Measurements from ENCODE around the gene ANKRD11.

Gene ANKRD11

DNA sequence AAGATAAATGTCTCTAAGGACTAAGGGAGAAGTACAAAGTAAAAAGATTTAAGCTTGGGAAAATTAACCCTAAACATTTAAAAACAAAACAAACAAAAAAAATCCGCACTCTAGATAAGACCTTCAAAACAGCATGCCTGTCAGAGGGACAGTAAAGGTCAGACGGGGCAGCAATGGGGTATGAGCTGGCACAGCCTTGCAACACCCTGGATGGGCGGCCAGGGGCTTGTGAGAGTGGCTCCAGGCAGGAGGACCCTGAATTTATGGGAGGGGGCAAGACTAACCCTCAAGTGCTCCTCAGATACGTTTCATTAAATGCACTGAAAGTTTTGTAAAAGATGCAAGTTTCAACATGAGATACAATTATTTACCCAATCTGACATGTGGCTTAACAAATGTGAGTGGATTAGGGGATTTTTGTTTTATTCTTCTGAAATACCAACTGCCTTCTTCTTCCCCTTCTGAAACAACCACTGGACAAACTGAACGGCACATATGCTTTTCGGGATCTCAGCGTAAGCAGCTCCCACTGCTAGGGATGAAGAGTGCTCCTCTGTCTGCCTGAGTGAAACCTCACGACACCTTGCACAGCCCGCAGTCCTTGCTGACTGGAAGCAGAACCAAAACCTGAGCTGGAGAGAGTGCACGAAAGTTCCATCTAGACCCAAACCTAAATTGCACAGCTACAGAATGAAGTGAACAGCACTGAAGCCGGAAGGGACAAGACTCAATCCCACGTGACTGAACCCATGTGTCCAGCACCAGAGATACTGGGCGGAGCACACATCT, 128.4 kb downstream of the ANKRD11 start:
- no peak for DNase-seq

DNA sequence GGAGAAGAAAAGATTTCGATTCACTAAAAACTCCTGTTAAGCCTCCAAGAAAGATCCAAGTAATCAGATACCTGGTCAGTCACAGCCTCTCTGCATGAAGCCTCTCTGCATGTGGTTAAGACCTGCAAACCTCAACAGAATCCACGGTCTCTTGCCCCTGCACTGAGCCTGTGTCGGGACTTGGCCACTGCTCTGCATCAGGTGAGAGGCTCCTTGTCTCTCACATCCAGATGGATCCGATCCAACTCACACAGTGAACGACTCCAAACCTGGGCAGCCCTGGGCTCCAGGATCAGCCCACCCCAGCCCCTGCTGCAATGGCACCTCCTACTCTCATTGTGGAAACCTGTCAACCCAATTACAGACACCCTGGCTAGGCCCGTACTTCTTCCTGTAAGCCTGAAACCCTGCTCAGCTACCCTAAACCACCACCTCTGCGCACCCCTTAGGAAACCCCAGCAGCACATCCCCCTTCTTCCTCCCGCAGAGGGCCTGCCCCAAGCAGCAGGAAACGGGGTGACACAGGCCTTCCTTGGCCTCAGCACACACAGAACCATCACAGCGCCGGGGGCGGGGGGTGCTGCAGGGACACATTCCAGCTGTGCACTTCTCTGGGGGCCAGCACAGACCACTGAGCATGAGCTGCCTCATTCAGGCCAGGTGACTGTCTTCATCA, 129.5 kb downstream of the ANKRD11 start:
- no peak for DNase-seq

DNA sequence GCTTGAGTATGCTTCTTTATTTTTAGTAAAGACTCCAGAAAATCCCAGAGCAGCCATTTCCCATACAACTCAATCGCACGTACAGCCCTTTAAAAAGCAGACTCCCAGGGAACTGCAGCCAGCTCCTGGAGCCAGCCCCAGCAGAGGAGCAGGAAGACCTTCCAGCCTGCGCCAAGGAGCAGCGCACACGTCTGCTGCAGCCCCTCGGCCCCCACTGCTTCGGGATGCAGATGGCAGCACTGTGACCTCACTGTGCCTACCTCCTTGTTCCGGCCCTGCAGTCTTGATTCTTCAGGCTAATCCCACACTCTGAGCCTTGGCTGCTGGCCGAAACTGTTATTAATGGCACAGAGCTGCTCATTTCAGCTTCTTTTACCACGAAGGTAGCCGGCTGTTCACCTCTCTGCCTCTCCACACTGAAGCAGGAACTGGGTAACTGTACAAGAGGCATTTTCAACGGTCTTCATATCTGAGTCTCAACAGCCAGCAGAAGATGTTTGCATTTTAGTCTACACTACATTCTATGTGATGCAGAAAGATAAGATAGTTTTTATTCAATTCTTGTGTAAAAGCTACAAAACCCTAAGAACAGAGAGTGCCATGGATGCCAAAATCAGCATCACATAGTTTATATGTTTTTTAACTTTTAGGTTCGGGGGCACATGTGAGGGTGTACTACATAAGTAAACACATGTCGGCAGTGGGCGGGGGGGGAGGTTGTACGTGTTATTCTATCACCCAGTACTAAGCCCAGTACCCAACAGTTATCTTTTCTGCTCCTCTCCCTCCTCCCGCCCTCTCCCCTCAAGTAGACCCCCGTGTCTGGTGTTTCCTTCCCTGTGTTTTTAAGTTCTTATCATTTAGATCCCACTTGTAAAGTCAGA, 130.9 kb downstream of the ANKRD11 start:
- DNase-seq, result no peak

DNA sequence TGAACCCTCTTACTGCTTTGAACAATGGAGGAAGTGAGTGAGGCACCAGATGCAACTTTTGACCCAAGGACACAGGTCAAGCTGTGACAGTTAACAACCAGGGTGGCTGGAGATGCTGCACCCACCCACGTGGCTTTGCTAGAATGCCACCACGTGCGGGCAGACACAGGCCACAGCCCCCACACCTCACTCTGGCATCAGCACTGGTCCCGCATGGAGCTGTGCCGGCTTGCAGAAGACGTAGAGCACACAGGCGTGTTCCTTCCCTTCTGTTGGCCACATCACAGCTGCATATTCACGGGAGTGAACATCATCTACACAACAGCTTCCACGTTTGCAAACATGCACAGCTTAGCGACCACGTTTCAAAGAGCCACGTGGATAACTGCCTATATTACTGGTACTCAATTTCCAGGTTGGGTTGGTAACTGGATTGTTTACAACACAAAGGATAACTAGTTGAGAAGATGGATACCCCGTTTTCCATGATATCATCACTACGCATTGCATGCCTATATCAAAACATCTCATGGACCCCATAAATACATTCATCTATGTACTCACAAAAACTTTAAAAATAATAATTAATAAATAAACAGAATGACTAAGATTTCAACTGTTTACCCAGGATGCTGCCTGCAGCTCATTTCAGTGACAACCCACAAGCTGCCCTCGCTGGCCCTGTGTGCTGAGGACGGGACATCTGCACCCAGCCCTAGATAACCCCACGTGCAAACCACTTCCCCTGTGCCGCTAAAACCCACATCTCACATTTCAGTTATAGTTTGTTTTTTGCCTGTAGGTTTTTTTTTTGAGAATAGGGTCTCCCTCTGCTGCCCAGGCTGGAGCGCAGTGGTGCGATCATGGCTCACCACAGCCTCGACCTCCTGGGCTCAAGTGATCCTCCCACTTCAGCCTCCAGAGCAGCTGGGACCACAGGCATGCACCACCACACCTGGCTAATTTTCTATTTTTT, 132.0 kb downstream of the ANKRD11 start:
- no peak for DNase-seq

DNA sequence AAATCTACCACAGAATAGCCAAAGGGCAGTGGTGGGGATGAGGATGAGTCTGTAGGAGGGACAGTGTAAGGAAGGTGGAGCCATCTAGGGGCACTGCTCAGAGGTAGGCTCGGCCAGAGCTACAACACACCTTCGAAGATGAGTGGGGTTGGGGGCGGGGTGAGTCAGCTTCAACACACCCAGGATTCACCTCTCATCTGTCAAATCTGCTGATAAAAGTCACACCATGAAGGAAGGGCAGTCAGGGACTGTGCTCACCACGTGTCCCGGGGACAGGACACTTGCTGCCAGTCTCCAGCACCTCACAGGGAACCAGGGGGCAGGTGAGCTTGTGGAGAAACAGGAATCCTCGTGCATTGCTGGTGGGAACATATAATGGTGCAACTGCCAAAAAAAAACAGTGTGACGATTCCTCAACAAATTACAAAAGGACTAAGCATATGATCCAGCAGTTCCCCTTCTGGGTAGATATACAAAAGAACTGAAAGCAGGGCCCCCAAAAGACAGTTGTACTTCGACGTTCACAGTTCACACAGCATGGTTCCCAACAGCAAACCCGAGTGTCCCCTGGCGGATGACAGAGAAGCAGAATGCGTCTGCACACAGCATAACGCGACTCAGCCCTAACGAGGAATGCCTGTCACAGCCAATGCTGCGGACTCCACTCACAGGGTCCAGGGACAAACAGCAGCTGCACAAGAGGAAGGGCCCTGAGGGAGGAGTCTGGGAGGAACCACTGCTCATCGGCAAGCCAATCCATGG, 133.1 kb downstream of the ANKRD11 start:
- no peak for DNase-seq

DNA sequence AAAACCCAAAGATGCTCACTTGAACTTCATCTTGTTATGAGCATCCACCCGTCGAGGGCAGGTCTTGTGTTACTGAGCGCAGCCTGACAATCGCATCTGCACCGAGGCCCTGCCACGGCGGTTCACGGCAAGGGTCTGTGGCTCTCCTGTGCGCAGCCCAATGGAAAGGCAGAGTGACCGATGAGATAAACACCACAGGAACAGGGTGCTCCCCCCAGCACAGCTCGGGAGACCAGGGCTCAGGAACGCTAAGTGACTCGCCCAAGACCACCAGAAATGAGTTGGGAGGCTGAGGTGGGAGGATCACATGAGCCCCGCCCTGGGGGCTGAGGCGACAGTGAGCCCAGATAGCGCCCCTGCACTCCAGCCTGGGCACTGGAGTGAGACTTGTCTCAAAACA, 134.7 kb downstream of the ANKRD11 start:
- DNase-seq, result no peak

DNA sequence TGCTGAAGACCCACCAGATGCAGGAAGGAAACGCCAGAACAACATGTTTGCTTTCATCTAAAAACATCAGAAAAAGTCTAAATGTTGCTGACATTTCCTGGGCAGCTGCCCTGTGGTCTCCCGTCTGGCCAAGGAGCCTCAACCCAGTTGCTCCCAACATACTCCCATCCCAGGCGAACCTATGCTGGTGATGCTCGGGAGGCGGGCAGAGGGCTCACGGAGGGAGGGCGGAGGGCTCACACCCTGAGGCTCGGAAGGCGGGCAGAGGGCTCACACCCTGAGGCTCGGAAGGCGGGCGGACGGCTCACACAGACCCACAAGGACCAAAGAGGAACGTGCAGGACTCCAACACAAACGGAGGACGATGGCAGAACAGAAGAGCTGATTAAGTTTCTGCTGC, 135.4 kb downstream of the ANKRD11 start:
- DNase-seq, result no peak

DNA sequence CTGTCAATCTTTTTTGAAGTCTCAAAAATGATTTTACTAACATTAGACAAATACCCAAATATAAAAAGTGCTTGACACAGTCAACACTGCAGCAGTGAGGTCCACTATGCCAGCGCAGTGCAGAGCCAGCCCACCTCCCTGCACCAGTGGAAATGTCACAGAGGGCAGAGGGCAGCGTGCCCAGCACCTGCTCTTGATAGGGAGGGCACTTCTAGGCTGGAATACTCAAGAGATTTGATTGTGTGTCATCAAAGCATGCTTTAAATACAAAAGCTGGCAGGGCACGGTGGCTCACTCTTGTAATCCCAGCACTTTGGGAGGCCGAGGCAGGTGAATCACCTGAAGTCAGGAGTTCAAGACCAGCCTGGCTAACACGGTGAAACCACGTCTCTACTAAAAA, 136.0 kb downstream of the ANKRD11 start:
- DNase-seq, result no peak

DNA sequence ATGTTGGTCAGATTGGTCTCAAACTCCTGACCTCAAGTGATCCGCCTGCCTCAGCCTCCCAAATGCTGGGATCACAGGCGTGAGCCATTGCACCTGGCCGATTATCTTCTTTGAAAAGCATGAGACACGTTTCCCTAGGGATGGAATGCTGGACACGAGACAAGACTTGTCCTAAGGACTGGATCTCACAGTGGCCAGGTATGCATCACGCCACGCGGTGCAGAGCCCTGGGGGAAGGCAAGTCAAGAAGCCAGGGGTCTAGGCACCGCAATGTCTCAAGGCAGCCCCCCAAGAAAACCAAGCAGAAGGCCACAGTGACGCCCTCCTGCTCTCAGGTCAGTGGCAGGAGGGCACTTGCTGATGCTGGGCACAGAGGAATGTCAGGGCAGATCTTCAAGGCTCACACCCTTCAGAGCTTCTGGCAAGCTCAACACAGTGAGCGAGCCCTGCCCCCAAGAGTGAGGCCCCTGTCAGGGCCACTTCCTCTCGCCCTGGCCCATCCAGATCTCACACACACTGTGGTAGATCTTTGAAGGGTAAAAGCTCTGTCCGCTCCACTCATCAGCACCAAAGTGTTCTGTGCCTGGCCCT, 138.2 kb downstream of the ANKRD11 start:
- DNase-seq, result no peak

DNA sequence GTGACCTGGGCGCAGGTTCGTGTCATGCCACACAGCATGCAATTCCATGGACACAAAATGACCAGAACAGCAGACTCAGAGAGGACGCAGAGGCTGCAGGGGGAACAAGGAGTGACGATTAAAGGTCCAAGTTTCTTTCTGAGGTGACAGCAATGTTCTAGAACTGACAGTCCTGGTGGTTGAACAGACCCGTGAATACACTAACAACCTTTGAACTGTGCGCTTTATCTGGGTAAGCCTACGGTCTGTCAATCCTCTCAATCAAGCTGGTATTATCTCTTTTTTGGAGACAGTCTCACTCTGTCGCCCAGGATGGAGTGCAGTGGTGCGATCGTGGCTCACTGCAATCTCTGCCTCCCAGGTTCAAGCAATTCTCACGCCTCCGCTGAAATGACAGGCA, 138.7 kb downstream of the ANKRD11 start:
- no peak for DNase-seq

DNA sequence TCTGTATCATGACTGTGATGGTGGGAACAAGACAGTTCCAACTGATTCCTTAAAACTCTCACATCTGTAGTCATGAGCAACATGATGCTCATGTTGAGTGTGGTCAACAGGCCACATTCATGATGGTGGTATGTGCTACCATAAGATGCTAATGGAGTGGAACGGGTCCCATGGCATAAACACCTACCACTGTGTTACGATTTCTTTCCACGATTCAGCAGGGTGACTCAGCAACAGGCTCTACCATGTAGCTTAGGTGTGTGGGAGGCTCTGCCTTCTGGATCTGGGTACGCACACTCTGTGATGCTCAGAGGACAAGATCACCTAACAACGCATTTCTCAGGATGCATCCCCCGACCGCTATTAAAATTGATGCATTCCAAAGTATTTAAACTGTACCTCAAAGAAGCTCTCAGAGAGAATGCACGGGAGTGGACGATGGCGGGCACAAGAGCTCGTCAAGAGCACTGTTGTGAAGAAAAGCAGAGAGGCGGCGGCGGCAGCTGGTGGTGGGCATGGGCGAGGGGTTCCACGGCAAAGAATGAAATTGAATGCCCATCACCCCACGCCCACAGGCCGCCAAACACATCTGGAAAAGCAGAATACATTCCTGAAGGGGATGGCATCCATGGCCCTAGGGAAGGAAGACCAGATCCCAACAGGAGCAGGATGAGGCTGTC, 139.5 kb downstream of the ANKRD11 start:
- DNase-seq, result no peak

DNA sequence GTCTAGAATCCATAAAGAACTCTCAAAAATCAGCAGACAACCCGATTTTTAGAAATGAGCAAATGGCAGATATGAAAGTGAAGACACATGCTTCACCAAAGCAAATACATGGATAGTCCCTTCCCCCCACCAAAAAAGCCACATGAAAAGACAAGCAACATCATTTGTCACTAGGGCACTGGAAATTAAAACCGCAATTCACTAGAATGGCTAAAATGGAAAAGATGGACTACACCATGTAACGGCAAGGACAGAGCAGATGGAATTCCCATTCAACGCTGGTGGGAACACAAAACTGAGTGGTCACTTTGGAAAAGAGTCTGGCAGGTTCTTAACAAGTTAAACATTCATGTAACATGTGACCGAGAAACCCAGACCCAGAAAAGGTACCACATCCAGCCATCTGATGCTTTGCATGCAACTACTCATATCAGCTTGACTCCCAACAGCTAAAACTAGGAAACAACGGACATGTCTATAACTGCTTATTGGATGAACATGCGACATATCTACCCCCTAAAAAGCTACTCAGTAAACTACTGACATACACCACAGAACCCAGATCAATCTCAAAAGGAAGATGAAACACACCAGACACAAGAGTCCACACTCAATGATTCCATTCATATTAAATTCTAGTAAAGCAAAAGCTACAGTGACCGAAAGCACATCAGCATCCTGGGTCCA, 140.3 kb downstream of the ANKRD11 start:
- no peak for DNase-seq

DNA sequence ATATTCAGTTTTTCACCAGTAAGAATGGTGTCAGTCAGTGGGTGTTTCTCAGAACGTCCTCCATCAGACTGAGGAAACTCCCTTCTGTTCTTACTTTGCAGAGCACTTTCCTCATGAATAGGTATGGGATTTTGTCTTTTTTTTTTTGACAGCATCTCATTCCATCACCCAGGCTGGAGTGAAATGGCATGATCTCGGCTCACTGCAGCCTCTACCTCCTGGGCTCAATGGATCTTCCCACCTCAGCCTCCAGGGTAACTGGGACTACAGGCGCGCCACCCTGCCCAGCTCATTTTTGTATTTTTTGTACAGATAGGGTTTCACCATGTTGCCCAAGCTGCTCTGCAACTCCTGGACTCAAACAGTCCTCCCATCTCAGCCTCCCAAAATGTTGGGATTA, 142.6 kb downstream of the ANKRD11 start:
- DNase-seq, result no peak

DNA sequence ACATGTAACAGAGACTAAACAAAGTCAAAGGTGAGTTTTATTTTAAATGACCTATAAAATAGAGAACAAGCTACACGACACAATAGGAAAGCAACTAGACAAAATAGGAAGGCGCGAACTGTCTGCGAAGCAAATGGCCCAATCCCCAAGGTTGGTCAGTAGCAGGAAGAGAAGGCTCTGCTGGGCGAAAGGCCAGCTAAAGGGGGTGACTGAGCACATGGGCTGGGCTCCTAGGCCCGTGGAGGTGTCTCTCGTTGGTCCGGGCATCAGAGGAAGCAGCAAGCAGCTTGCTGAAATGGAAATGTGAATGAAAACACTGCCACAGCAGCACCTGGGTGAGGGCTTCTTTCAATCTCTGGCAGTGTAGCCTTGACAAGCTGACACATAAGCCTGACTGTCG, 143.5 kb downstream of the ANKRD11 start:
- DNase-seq, result no peak

DNA sequence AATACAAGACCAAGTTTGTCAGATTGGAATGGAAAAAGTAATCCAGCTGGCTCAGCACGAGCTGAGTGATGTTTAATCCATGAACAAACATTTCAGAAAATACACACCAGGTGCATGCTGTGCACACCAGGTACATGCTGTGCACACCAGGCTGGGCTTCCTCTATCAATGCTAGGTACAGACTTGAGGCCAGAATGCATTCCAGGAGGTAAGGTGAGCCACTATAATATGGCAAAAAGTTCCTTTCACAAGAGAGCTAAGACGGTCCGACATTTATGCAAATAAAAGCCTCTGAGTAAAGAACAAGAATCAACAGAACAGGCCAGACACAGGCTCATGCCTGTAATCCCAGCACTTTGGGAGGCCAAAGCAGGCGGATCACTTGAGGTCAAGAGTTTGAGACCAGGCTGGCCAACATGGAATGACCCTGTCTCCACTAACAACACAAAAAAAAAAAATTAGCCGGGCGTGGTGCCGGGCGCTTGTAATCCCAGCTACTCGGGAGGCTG, 144.7 kb downstream of the ANKRD11 start:
- DNase-seq, result no peak

DNA sequence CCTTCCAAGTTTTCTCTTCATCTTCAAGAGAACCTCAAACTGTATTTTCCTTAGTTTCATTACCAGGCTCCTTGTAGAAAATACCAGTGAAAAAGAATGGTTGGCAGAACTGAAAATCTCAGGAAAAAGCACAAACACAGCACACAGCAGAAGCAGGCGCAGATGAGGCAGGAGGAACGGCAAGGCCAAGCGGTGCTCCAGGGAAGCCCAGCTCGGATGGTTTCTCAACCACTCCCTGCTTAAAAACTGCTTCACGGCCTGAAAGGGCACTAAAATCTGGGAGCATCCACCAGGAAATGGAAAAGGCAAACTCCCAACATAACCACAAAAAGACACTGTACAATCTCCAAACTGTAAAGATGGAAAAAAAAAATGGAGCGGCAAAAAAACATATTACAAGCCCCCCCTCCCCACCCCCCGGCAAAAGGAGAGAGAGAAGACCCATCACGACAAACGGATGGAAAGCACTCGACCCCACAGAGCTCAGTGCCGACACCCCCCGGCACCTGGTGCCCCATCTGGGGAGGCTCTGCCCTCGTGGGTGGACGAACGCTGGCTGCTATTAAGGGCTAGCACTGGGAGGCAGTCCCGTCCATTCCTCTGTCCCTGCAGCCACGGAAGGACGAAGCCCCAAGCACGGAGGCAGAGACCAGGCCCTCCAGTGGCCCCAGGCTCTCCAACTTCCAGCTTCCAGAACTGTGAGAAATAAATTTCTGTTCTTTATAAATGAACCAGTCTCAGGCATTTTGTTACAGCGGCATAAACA, 145.3 kb downstream of the ANKRD11 start:
- no peak for DNase-seq

DNA sequence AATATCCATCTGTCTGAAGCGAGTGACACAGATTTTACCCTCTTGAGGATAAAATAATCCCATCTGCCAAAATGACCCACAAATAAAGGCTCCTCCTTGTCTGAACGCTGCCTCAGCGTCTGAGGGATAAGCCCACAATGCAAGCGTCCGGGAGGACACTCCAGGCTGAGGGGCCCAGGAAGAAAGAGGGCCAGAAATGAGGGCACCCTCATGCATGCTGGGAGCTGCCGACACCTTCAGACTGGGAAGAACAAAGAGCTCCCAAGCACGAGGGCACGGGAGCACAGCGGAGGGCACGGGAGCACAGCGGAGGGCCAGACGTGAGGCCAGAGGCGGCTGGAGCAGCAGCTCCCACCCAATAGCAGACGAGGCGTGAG, 145.9 kb downstream of the ANKRD11 start:
- no peak for DNase-seq

DNA sequence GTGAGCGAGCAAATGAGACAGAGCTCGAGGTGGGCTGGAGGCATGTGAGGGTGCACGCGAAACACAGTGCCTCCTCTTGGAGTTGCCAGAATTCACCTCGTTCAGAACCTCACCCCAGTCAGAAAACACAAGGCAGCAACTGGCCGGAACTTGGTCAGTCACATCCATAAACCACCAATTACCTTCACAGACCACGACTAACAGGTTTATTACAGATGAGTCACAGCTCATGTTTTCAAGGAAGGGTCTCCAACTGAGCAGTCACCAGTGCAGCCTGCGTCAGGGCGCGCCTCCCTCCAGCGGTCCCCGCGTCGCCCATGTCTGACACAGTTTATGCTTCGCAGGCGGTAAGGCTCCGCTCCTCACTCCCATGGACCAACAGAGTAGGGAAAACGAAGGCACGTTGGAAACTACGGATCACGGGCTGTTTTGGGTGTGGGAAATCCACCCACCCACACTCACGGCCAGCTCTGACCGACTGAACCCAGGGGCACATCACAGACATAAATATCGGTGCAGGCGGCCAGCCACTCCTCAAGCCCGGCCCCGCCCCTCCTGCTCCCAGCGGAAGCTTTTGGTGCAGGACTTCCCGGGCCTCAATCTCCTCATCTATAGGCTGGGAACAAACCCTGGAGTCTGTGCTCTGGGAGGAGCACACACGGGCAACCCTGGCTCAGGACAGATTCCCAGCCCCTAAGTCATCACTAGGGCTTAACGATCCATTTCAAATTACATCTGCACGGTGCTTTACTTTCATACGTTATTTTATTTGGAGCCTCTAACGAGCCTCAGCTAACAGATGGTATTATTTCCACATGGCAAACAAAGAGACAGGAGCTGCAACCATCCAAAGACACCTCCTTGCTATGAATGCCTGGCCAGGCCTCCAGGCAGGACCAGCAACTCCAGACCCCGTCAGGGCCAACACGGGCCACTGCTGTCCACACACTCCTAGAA, 146.6 kb downstream of the ANKRD11 start:
- DNase-seq, result no peak

All from NCI-H187 (cell line).